HCT116 (cell line): Measurements from ENCODE around the gene ACHE. TPM values are rescaled to one million over a fixed set of nuclear protein-coding genes. Genes with fewer than 3 reads are reported as not detected.

Experiments
- ATAC-seq: fragments of 200-7000 bp; cut with Tn5 transposase; 2 replicates; pipeline ENCODE4 v1.9.1; 2020; ENCODE audit warnings: mild to moderate bottlenecking, moderate library complexity
- BruUV-seq: library from RNA; stranded (reverse); fragments of 400-500 nt; replicated peaks from 2 replicates; lab custom pipeline; 2021; lab: Mats Ljungman, UMichigan
- CTCF ChIA-PET: fragments of 300-600 bp; sonication (Branson Sonifier 250); formaldehyde crosslinking; loops from one replicate; lab custom pipeline; 2021; ENCODE audit warnings: antibody characterized with exemption; lab: Charles Lee
- POLR2A ChIA-PET: fragments of 300-600, 350-600 bp; sonication (Branson Sonifier 250); formaldehyde crosslinking; loops from one replicate; lab custom pipeline; 2021; ENCODE audit warnings: antibody characterized with exemption; lab: Charles Lee
- RAD21 ChIA-PET, 2 experiments: fragments of 300-600 bp; sonication (Branson Sonifier 250); formaldehyde crosslinking; loops; one replicate each; lab custom pipeline; 2023; ENCODE audit warnings: low total read pairs in 2 of 2; ENCODE audit not compliant: uncharacterized antibody in 2 of 2, unreplicated experiment in 2 of 2, low non-redundant PET in 1 of 2; lab: Charles Lee
- DNase-seq: peaks from one replicate; pipeline ENCODE4 v3.0.0-alpha.2; 2010; ENCODE audit warnings: low read depth, low spot score
- H2AFZ ChIP-seq: fragments of 200-600 bp; shearing (Covaris generic), sonication (generic); 2 replicates; pipeline ENCODE4 v1.6.1; 2017; ENCODE audit warnings: low read depth, mixed run types, mixed read lengths, antibody characterized with exemption, low read length; ENCODE audit not compliant: poor library complexity, severe bottlenecking
- H3K27ac ChIP-seq: 2 replicates; pipeline ENCODE4 v1.5.1; 2012; ENCODE audit warnings: low read depth, low read length
- H3K27me3 ChIP-seq: fragments of 200-600 bp; sonication (generic); 2 replicates; pipeline ENCODE4 v1.6.1; 2016; ENCODE audit warnings: mixed run types, low read length, mixed read lengths; ENCODE audit not compliant: insufficient read depth
- H3K36me3 ChIP-seq, 2 experiments: fragments of 200-500 bp in 1 of 2; fragments of 200-600 bp in 1 of 2; sonication (Bioruptor generic) in 1 of 2; sonication (generic) in 1 of 2; 2 replicates each; pipeline versions ENCODE4 v1.5.1 to v1.6.1; 2014 to 2016; ENCODE audit warnings: low read length in 2 of 2, inconsistent platforms in 1 of 2, mixed read lengths in 1 of 2, mixed run types in 1 of 2; ENCODE audit not compliant: insufficient read depth in 2 of 2, control insufficient read depth in 1 of 2
- H3K4me1 ChIP-seq, 2 experiments: fragments of 200-600 bp in 1 of 2; sonication (generic) in 1 of 2; 2 replicates each; pipeline versions ENCODE4 v1.5.1 to v1.6.1; 2012 to 2017; ENCODE audit warnings: low read length in 2 of 2, inconsistent platforms in 1 of 2, mild to moderate bottlenecking in 1 of 2, mixed read lengths in 1 of 2, mixed run types in 1 of 2, moderate library complexity in 1 of 2; ENCODE audit not compliant: insufficient read depth in 2 of 2, control insufficient read depth in 1 of 2
- H3K4me2 ChIP-seq: fragments of 200-600 bp; sonication (generic); 2 replicates; pipeline ENCODE4 v1.6.1; 2017; ENCODE audit warnings: mixed run types, low read length, mixed read lengths
- H3K4me3 ChIP-seq, 2 experiments: fragments of 200-600 bp in 1 of 2; sonication (generic) in 1 of 2; replicated peaks in 1 of 2; 2 replicates each; pipeline ENCODE4 v1.5.1; 2011 to 2016; ENCODE audit warnings: low read length in 2 of 2, control low read depth in 1 of 2, low read depth in 1 of 2, mild to moderate bottlenecking in 1 of 2, mixed read lengths in 1 of 2, mixed run types in 1 of 2
- H3K79me2 ChIP-seq: fragments of 200-600 bp; sonication (generic); 2 replicates; pipeline ENCODE4 v1.6.1; 2017; ENCODE audit warnings: mild to moderate bottlenecking, mixed run types, low read length, moderate library complexity, mixed read lengths; ENCODE audit not compliant: insufficient read depth
- H3K9ac ChIP-seq: fragments of 200-600 bp; sonication (generic); 2 replicates; pipeline ENCODE4 v1.6.1; 2016; ENCODE audit warnings: low read length, mixed read lengths
- H3K9me2 ChIP-seq: fragments of 200-600 bp; sonication (generic), shearing (Covaris generic); 2 replicates; pipeline ENCODE4 v1.6.1; 2017; ENCODE audit warnings: mixed run types, mild to moderate bottlenecking, moderate library complexity; ENCODE audit not compliant: insufficient read depth
- H3K9me3 ChIP-seq, 2 experiments: fragments of 200-500 bp in 1 of 2; fragments of 200-600 bp in 1 of 2; sonication (Bioruptor generic) in 1 of 2; sonication (generic) in 1 of 2; 2 replicates each; pipeline ENCODE4 v1.6.1; 2014 to 2017; ENCODE audit warnings: low read length in 2 of 2, mixed read lengths in 2 of 2, inconsistent platforms in 1 of 2, low read depth in 1 of 2, mild to moderate bottlenecking in 1 of 2, mixed run types in 1 of 2, moderate library complexity in 1 of 2; ENCODE audit not compliant: control insufficient read depth in 1 of 2, insufficient read depth in 1 of 2
- H4K20me1 ChIP-seq: fragments of 200-600 bp; sonication (generic), shearing (Covaris generic); 2 replicates; pipeline ENCODE4 v1.6.1; 2017; ENCODE audit warnings: mixed run types, mild to moderate bottlenecking, moderate library complexity; ENCODE audit not compliant: insufficient read depth
- EZH2 ChIP-seq: fragments of 200-600 bp; sonication (generic); IDR thresholded peaks from 2 replicates; pipeline ENCODE4 v1.6.1; 2017; ENCODE audit warnings: antibody characterized with exemption, mixed run types
- POLR2AphosphoS5 ChIP-seq: IDR thresholded peaks from 2 replicates; pipeline ENCODE4 v1.6.1; 2011; ENCODE audit warnings: mild to moderate bottlenecking, low read depth, low read length, moderate library complexity
- SP1 ChIP-seq: IDR thresholded peaks from 2 replicates; pipeline ENCODE4 v1.6.1; 2012; ENCODE audit warnings: low read depth
- SRF ChIP-seq: IDR thresholded peaks from 2 replicates; pipeline ENCODE4 v1.6.1; 2012; ENCODE audit warnings: low read depth
- TCF7L2 ChIP-seq: IDR thresholded peaks from 2 replicates; pipeline ENCODE4 v1.7.0; 2011; ENCODE audit warnings: borderline replicate concordance, inconsistent platforms; ENCODE audit not compliant: insufficient read depth, insufficient read length; ENCODE audit errors: extremely low read depth
- ZNF274 ChIP-seq: fragments of 200-500 bp; sonication (Bioruptor generic); IDR thresholded peaks from 2 replicates; pipeline ENCODE4 v1.6.1; 2014; ENCODE audit warnings: mild to moderate bottlenecking, low read depth, low read length, inconsistent platforms
- intact Hi-C: fragments of 100-400 bp; cut with micrococcal nuclease; formaldehyde crosslinking; loops from 2 replicates; pipeline ENCODE4 v1.10.0; 2022
- total RNA-seq: library from RNA; stranded (reverse); gene quantifications from one replicate; pipeline ENCODE4 v1.2.1, GENCODE V29; 2021; ENCODE audit not compliant: unreplicated experiment
- TF ChIP-seq, protein P1 (sequence below): IDR thresholded peaks from 2 replicates; pipeline ENCODE4 v1.6.1; 2012; ENCODE audit warnings: low read depth

The ACHE gene
- total RNA-seq, 1 experiment from 2014 or later, result 1.8 TPM

DNA sequence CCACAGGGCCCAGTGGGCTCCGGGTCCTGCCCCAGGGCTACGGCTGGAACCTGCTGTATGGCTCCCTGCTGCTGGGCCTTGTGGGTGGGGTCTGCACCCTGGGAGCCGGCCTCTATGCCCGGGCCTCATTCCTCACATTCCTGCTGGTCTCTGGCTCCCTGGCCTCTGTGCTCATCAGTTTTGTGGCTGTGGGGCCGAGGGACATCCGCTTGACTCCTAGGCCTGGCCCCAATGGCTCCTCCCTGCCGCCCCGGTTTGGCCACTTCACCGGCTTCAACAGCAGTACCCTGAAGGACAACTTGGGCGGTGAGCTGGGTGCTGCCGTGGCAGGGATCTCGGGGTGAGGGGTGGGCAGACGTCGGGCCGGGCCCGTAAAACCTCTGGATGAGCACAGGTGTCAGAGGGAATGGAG lies 38.8 kb downstream of the ACHE start:
- no peak overlapping the region for H3K27ac ChIP-seq
- ATAC-seq (no peak), DNase-seq (no peak)
- no peak overlapping the region for H3K4me2 ChIP-seq
- H3K79me2 ChIP-seq, result peaks cover 18% of the 10 kb centered on the region; the same call in 1 of the 2 replicates
- no peak overlapping the region for H2AFZ ChIP-seq
- ChIA-PET CTCF (no interaction called here), RAD21 (no interaction called here), POLR2A (no interaction called here)
- TF ChIP-seq EZH2 (no peak), POLR2AphosphoS5 (no peak), TCF7L2 (no peak), SRF (no peak), ZNF274 (no peak), SP1 (no peak)
- TF ChIP-seq, protein P1, sequence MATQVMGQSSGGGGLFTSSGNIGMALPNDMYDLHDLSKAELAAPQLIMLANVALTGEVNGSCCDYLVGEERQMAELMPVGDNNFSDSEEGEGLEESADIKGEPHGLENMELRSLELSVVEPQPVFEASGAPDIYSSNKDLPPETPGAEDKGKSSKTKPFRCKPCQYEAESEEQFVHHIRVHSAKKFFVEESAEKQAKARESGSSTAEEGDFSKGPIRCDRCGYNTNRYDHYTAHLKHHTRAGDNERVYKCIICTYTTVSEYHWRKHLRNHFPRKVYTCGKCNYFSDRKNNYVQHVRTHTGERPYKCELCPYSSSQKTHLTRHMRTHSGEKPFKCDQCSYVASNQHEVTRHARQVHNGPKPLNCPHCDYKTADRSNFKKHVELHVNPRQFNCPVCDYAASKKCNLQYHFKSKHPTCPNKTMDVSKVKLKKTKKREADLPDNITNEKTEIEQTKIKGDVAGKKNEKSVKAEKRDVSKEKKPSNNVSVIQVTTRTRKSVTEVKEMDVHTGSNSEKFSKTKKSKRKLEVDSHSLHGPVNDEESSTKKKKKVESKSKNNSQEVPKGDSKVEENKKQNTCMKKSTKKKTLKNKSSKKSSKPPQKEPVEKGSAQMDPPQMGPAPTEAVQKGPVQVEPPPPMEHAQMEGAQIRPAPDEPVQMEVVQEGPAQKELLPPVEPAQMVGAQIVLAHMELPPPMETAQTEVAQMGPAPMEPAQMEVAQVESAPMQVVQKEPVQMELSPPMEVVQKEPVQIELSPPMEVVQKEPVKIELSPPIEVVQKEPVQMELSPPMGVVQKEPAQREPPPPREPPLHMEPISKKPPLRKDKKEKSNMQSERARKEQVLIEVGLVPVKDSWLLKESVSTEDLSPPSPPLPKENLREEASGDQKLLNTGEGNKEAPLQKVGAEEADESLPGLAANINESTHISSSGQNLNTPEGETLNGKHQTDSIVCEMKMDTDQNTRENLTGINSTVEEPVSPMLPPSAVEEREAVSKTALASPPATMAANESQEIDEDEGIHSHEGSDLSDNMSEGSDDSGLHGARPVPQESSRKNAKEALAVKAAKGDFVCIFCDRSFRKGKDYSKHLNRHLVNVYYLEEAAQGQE, result no peak
- BruUV-seq, result no TSS peak
- H3K4me3 ChIP-seq, result no peak overlapping the region
- intact Hi-C loops, result no loop called here
- no peaks in the 10 kb centered on the region for H3K27me3 ChIP-seq
- H3K9me3 ChIP-seq, result no peaks in the 10 kb centered on the region
- no peaks in the 10 kb centered on the region for H3K9me2 ChIP-seq
- H3K36me3 ChIP-seq, result peaks cover 0 to 13% of the 10 kb centered on the region in 2 experiments; a peak in 2 of 4 replicates
- H3K9ac ChIP-seq, result no peak overlapping the region
- peaks cover 0 to 8% of the 10 kb centered on the region in 2 experiments; a peak in 1 of 4 replicates for H3K4me1 ChIP-seq
- no peaks in the 10 kb centered on the region for H4K20me1 ChIP-seq
